GM19455 (cell line): Measurements from ENCODE around the gene GGT1.
"Not testable (repeated sequence)": the region's sequence is repeated elsewhere in the genome, so short reads cannot be mapped to it uniquely, and the experiment has no call there.

Experiments used
- ATAC-seq: cut with Tn5 transposase; IDR thresholded peaks from one replicate; pipeline ENCODE4 v1.9.1; 2021; ENCODE audit not compliant: unreplicated experiment

GGT1 gene

DNA sequence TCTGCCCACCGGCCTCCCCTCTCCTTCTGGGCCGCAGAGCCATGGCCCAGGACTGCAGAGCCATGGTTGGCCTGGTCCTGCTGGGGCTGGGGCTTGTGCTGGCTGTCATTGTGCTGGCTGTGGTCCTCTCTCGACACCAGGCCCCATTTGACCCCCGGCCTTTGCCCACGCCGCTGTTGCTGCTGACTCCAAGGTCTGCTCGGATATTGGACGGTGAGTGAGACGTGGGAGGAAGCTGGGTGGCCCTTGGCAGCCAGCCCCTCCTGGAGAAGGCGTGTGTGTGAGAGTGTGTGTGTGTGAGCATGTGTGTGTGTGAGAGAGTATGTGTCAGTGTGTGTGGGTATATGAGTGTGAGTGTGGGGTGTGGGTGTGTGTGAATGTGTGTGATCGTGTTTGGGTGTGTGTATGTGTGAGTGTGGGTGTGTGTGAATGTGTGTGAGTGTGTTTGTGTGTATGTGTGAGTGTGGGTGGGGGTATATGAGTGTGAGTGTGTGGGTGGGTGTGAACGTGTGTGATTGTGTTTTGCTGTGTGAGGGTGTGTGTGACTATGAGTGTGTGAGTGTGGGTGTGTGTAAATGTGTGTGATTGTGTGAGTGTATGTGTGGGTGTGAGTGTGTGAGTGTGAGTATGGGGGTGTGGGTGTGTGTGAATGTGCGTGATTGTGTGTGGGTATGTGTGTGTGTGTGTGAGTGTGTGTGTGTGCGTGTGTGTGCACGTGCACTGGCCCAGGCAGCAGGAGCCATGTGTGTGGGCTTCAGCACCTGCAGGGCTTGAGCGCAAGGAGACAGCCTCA lies 30.4 kb downstream of the GGT1 start:
- not testable (repeated sequence) for ATAC-seq

DNA sequence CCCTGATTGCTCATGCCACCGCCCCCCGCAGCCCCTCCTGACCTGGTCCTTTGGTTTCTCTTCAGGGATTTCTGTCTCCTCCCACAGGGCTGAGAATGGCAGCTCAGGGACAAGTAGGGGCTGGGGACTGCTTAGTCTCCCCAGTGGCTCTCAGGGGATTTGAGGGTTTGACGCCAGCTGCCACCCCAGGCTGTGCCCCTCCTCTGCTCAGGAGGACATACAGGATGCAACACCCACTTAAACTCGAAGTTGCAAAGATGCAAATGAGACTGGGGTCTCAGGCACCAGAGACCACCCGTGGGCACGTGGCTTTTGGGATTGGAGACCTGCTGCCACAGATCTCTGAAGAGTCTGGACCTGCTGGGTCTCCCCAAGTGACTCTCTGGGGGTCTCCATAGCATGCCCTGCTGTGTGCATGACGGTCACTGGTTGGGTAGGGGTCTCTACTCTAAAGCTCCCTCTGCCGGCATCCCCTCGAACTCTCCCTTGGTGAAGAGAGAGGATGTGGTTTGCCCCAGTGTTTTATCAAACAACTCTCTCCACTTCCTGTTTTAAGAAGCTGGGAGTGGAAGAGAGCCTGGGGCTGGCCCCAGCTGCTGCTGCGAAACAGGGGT lies 31.9 kb downstream of the GGT1 start:
- ATAC-seq: not testable (repeated sequence)

GRCh38 chr22:24636513-24636912 lies 33.5 kb downstream of the GGT1 start:
- ATAC-seq: not testable (repeated sequence)

DNA sequence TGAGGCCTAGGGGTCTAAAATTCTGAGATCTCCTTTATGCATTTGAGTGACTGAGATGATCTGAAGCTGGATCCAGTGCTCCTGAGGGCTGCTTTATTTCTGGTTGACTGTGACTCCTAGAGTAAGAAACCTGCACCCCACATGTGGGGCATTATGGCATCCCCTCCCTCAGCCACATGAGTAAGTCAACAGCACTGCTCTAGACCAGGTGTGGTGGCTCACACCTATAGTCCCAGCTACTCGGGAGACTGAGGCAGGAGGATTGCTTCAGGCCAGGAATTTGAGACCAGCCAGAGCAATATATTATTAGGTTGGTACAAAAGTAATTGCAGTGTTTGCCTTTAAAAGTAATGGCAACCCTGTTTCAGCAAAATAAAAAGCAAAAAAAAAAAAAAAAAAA lies 39.3 kb downstream of the GGT1 start:
- not testable (repeated sequence) for ATAC-seq

DNA sequence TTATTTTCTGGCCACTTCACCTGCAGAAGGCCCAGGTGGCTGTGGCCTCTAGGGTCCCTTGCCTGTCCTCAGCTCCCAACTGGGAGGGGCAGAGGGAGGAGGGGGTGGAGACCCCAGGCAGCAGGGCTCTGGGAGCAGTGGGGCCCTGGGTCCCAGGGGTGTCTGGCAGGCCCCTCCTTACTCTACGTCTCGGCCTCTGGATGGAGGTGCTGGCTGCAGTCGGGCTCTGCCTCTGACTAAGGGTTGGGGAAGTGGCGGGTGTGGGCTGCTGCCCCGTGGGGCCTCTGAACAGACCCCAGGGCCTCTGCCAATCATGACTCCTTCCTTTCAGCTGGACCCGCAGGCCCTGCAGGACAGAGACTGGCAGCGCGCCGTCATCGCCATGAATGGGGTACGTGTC lies 41.4 kb downstream of the GGT1 start:
- ATAC-seq: not testable (repeated sequence)

DNA sequence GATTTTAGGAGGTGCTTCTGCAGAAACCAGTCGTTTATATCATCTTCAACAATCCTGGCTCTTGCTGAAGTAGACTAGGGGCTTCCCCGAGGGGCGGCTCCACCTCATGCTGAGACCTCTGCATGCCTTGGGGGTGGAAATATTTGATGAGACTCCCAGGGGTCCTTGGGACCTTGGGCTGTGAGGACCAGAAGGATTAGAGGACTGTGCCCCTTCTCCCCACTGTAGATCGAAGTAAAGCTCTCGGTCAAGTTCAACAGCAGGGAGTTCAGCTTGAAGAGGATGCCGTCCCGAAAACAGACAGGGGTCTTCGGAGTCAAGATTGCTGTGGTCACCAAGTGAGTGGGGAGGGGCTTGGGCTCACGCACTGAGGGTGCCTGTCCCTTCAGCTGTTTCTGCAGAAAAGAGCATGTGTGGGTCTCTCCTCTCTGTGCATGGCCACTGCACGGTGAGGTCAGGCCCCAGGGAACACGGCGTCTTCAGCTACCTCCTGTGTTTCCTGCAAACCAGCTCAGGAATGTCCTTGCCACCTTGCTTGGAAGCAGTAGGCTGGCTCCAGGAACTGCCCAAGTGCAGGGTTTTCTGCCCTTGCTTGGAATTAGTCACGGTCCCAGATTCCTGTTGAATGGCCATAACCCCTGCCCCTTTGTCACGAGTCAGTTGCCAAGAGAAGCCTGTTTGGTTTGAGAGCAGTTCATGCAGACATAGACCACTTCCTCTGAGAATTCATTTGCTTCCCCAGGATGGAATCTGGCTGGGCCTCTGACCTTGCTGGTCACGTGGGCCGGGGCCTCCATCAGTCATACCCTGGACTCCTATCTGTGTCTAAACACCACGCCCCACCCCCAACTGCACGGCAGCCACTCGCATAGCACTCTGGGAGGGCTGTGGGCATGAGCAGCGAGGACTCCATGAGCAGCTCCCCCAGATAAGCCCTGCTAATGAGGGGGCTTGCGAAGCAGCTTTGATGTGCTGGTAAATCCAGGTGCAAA lies 42.7 kb downstream of the GGT1 start:
- not testable (repeated sequence) for ATAC-seq

GRCh38 chr22:24646756-24647155 lies 43.8 kb downstream of the GGT1 start:
- not testable (repeated sequence) for ATAC-seq

- ATAC-seq: not testable (repeated sequence)
Measured at GRCh38 chr22:24649371-24649770, 46.4 kb downstream of the GGT1 start.

DNA sequence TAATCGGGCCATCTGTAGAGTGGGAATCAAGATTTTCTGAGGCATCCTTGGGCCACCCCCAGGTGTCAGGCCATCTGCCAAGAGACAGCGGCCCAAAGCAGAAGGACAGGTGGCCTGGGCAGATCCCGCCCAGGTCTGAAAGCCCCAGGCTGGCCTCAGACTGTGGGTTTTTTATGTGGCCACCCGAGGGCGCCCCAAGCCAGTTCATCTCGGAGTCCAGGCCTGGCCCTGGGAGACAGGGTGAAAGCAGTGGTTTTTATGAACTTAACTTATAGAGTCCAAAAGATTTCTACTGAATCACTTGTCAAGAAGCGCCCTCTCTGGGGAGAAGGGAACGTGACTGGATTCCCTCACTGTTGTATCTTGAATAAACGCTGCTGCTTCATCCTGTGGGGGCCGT lies 47.9 kb downstream of the GGT1 start:
- not testable (repeated sequence) for ATAC-seq

DNA sequence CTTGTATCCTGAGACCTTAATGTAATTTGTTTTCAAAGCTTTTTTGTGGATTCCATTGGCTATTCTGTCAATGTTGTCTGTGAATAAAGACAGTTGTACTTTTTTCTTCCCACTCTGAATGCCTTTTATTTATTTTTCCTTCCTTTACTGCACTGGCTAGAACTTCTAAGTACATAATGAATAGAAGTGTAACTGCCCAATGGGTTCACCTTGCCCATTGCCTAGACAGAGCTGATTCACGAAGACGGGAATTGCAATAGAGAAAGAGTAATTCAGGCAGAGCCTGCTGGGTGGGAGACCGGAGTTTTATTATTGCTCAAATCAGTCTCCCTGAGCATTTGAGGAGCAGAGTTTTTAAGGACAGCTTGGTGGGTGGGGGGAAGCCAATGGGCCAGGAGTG lies 62.4 kb downstream of the GGT1 start:
- ATAC-seq: not testable (repeated sequence)

DNA sequence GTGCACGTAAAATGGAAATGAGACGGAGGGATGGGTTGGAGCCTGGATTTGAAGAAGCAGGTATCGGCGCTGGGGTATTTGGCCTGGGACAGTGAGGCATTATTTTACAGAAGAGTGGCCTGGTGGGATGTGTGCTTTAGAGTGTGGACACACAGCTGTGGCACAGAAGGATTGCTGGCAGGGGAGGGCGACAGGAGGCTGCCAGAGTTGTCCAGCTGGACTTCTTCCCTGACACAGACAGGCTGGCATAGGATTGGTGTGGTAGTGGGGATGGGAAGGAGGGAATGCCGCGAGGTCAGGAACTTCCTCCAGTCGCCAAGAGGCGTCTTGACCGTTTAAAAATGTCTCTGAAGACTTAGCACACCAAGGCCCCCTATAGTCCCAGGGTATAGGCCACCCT lies 64.9 kb downstream of the GGT1 start:
- ATAC-seq: not testable (repeated sequence)

DNA sequence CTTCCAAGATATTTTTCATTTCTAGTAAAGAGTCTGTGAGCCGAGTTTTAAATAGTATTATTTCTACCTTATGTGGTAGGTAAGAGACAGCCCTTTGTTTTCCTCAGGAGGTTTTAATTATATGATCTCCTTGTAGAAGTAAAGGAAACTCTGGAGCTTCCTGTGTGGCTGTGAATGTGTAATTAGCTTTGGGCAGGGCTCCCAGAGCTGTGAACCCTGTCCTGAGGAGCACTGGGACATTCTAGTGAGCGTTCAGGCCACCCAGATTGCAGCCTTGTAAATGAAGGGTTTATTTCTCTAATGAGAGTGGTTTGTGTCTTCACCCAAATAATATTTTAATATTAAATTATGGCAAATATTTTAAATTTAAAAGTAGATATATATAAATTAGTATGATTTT lies 69.5 kb downstream of the GGT1 start:
- not testable (repeated sequence) for ATAC-seq
